Activated CD4-positive, alpha-beta T cell treated with anti-CD3 and anti-CD28 coated beads, Interleukin-2, amount 10 ng/mL, durations not matched to agents 7 days and 5 days (primary cell): ENCODE measurements around the gene KIF19. TPM values are rescaled to one million over a fixed set of nuclear protein-coding genes. Genes with fewer than 3 reads are reported as not detected.

Source experiments
- CTCF ChIA-PET: fragments of 350-600 bp; sonication (Branson Sonifier 250); formaldehyde crosslinking; loops from one replicate; lab custom pipeline; 2021; ENCODE audit warnings: antibody characterized with exemption; lab: Charles Lee
- POLR2A ChIA-PET: fragments of 350-600 bp; sonication (Branson Sonifier 250); formaldehyde crosslinking; loops from one replicate; lab custom pipeline; 2021; ENCODE audit warnings: antibody characterized with exemption; lab: Charles Lee
- DNase-seq: peaks from one replicate; pipeline ENCODE4 v3.0.0-alpha.2; 2020
- H3K27ac Mint-ChIP-seq: one replicate; pipeline ENCODE4 v1.8.0; 2021; ENCODE audit warnings: mild to moderate bottlenecking, moderate library complexity, mixed read lengths
- H3K27me3 Mint-ChIP-seq: one replicate; pipeline ENCODE4 v1.8.0; 2021; ENCODE audit warnings: mixed read lengths
- H3K36me3 Mint-ChIP-seq: one replicate; pipeline ENCODE4 v1.8.0; 2021; ENCODE audit warnings: low read depth, mixed read lengths
- H3K4me1 Mint-ChIP-seq: one replicate; pipeline ENCODE4 v1.8.0; 2021; ENCODE audit warnings: mixed read lengths
- H3K4me3 Mint-ChIP-seq: one replicate; pipeline ENCODE4 v1.8.0; 2021; ENCODE audit warnings: mild to moderate bottlenecking, moderate library complexity, mixed read lengths
- H3K9me3 Mint-ChIP-seq: one replicate; pipeline ENCODE4 v1.8.0; 2021; ENCODE audit warnings: mixed read lengths
- total RNA-seq, 2 experiments: library from RNA; stranded (reverse); gene quantifications; one replicate each; pipeline ENCODE4 v1.2.3, GENCODE V29; 2021

Gene KIF19
- total RNA-seq, 2 experiments from 2014 or later = 0.69 to 0.79 TPM

GRCh38 chr17:74360899-74361229 is 34.8 kb downstream of the KIF19 start:
- no peaks in the 10 kb centered on the region for H3K9me3 Mint-ChIP-seq

GRCh38 chr17:74361230-74362068 is 35.4 kb downstream of the KIF19 start, which contains the start of gene BTBD17:
TSS of gene BTBD17 (minus strand) at chr17:74361868. CDS start at chr17:74361819, 49 bp downstream.
- Mint-ChIP-seq H3K27me3 (peaks cover 26% of the 10 kb centered on the region), H3K9me3 (no peaks in the 10 kb centered on the region), H3K4me3 (no peak within 1 kb of the TSS), H3K4me1 (peaks cover 2% of the 10 kb centered on the region), H3K36me3 (no peaks in the 10 kb centered on the region), H3K27ac (no peak within 1 kb of the TSS)
- POLR2A ChIA-PET = no interaction called here
- DNase-seq = peak; percentile 37
- CTCF ChIA-PET = interaction anchor here (0.9 to 3.2 kb wide), 6 partner anchors 9 to 232 kb away, joined by 3 to 11 read pairs (median 4); no protein-coding TSS in a partner anchor

More at GRCh38 chr17:74360899-74361229, 34.8 kb downstream of the KIF19 start:
- Mint-ChIP-seq H3K4me1 (peaks cover 2% of the 10 kb centered on the region), H3K4me3 (no peak overlapping the region), H3K36me3 (no peaks in the 10 kb centered on the region), H3K27me3 (peaks cover 31% of the 10 kb centered on the region), H3K27ac (no peak overlapping the region)
- CTCF ChIA-PET = interaction anchor here (1.1 to 1.7 kb wide), 3 partner anchors 9 to 64 kb away, joined by 3 to 6 read pairs (median 3); no protein-coding TSS in a partner anchor
- no peak for DNase-seq
- POLR2A ChIA-PET = no interaction called here

GRCh38 chr17:74362069-74362405 is 36.0 kb downstream of the KIF19 start:
- Mint-ChIP-seq H3K27ac (no peak overlapping the region), H3K36me3 (no peaks in the 10 kb centered on the region), H3K4me3 (no peak overlapping the region), H3K4me1 (peaks cover 2% of the 10 kb centered on the region), H3K9me3 (no peaks in the 10 kb centered on the region), H3K27me3 (peaks cover 25% of the 10 kb centered on the region)
- ChIA-PET POLR2A (no interaction called here), CTCF (interaction anchor here (0.6 to 3.2 kb wide), 8 partner anchors 8 to 231 kb away, joined by 3 to 11 read pairs (median 3); no protein-coding TSS in a partner anchor)
- no peak for DNase-seq

- no peak overlapping the region for H3K27ac Mint-ChIP-seq
- H3K27me3 Mint-ChIP-seq = peaks cover 20% of the 10 kb centered on the region
- H3K4me1 Mint-ChIP-seq = no peaks in the 10 kb centered on the region
- no peaks in the 10 kb centered on the region for H3K9me3 Mint-ChIP-seq
- H3K4me3 Mint-ChIP-seq = no peak overlapping the region
- no peaks in the 10 kb centered on the region for H3K36me3 Mint-ChIP-seq
- POLR2A ChIA-PET = no interaction called here
- no peak for DNase-seq
- CTCF ChIA-PET = interaction anchor here (0.6 to 3.2 kb wide), 6 partner anchors 13 to 231 kb away, joined by 3 to 11 read pairs (median 4); no protein-coding TSS in a partner anchor
Measured at GRCh38 chr17:74362810-74363498, 36.9 kb downstream of the KIF19 start.

GRCh38 chr17:74367206-74367605 is 41.2 kb downstream of the KIF19 start, which contains the start of gene GPR142:
TSS of gene GPR142 (plus strand) at chr17:74367506. CDS start at chr17:74369541, 2,035 bp downstream.
- H3K27ac Mint-ChIP-seq = no peak within 1 kb of the TSS
- POLR2A ChIA-PET = no interaction called here

GRCh38 chr17:74368341-74369081 is 42.5 kb downstream of the KIF19 start:
- no peak overlapping the region for H3K27ac Mint-ChIP-seq
- H3K36me3 Mint-ChIP-seq = no peaks in the 10 kb centered on the region
- ChIA-PET POLR2A (interaction anchor here (0.5 kb wide), 1 partner anchor 243 kb away, joined by 4 read pairs; no protein-coding TSS in a partner anchor), CTCF (interaction anchor here (0.5 to 6.2 kb wide), 35 partner anchors 9 to 369 kb away, joined by 3 to 67 read pairs (median 4); partner anchors contain the start of genes CD300LB and RPL38)
- H3K9me3 Mint-ChIP-seq = no peaks in the 10 kb centered on the region
- DNase-seq = peak; percentile 74
- peaks cover 1% of the 10 kb centered on the region for H3K27me3 Mint-ChIP-seq
- H3K4me3 Mint-ChIP-seq = no peak overlapping the region
- peaks cover 16% of the 10 kb centered on the region for H3K4me1 Mint-ChIP-seq

More at GRCh38 chr17:74367206-74367605, 41.2 kb downstream of the KIF19 start, which contains the start of gene GPR142:
- peaks cover 16% of the 10 kb centered on the region for H3K4me1 Mint-ChIP-seq
- H3K9me3 Mint-ChIP-seq = no peaks in the 10 kb centered on the region
- no peaks in the 10 kb centered on the region for H3K36me3 Mint-ChIP-seq
- H3K27me3 Mint-ChIP-seq = peaks cover 4% of the 10 kb centered on the region
- CTCF ChIA-PET = interaction anchor here (0.8 to 6.2 kb wide), 17 partner anchors 7 to 237 kb away, joined by 3 to 67 read pairs (median 4); partner anchors contain the start of gene CD300LB
- DNase-seq = no peak
- no peak within 1 kb of the TSS for H3K4me3 Mint-ChIP-seq

GRCh38 chr17:74369221-74369620 is 43.2 kb downstream of the KIF19 start:
- Mint-ChIP-seq H3K4me1 (peaks cover 16% of the 10 kb centered on the region), H3K9me3 (no peaks in the 10 kb centered on the region), H3K4me3 (no peak overlapping the region), H3K27me3 (peaks cover 1% of the 10 kb centered on the region), H3K27ac (no peak overlapping the region), H3K36me3 (no peaks in the 10 kb centered on the region)
- DNase-seq = peak; percentile 68
- ChIA-PET POLR2A (interaction anchor here (0.5 kb wide), 1 partner anchor 242 kb away, joined by 4 read pairs; no protein-coding TSS in a partner anchor), CTCF (interaction anchor here (0.7 to 6.2 kb wide), 21 partner anchors 12 to 368 kb away, joined by 3 to 67 read pairs (median 3); partner anchors contain the start of gene RPL38)

GRCh38 chr17:74369665-74370490 is 43.9 kb downstream of the KIF19 start:
- no peak overlapping the region for H3K27ac Mint-ChIP-seq
- ChIA-PET CTCF (interaction anchor here (0.7 to 6.2 kb wide), 15 partner anchors 8 to 288 kb away, joined by 3 to 67 read pairs (median 4); partner anchors contain the start of genes BTBD17 and RPL38), POLR2A (no interaction called here)

GRCh38 chr17:74371653-74372147 is 45.7 kb downstream of the KIF19 start:
- peaks cover 6% of the 10 kb centered on the region for H3K27me3 Mint-ChIP-seq

More at GRCh38 chr17:74369665-74370490, 43.9 kb downstream of the KIF19 start:
- Mint-ChIP-seq H3K4me1 (peaks cover 16% of the 10 kb centered on the region), H3K27me3 (peaks cover 1% of the 10 kb centered on the region), H3K4me3 (no peak overlapping the region), H3K9me3 (no peaks in the 10 kb centered on the region), H3K36me3 (no peaks in the 10 kb centered on the region)
- no peak for DNase-seq

GRCh38 chr17:74372426-74372825 is 46.4 kb downstream of the KIF19 start:
- Mint-ChIP-seq H3K4me3 (no peak overlapping the region), H3K27ac (no peak overlapping the region), H3K36me3 (no peaks in the 10 kb centered on the region), H3K4me1 (peaks cover 16% of the 10 kb centered on the region), H3K27me3 (peaks cover 9% of the 10 kb centered on the region), H3K9me3 (no peaks in the 10 kb centered on the region)
- CTCF ChIA-PET = no interaction called here
- no peak for DNase-seq
- POLR2A ChIA-PET = no interaction called here

More at GRCh38 chr17:74371653-74372147, 45.7 kb downstream of the KIF19 start:
- ChIA-PET POLR2A (no interaction called here), CTCF (interaction anchor here (4.5 to 6.2 kb wide), 2 partner anchors 10 to 85 kb away, joined by 35 to 67 read pairs; no protein-coding TSS in a partner anchor)
- peaks cover 16% of the 10 kb centered on the region for H3K4me1 Mint-ChIP-seq
- no peaks in the 10 kb centered on the region for H3K9me3 Mint-ChIP-seq
- DNase-seq = no peak
- H3K36me3 Mint-ChIP-seq = no peaks in the 10 kb centered on the region
- no peak overlapping the region for H3K4me3 Mint-ChIP-seq
- H3K27ac Mint-ChIP-seq = no peak overlapping the region
